ENCODE measurements around the gene CHL1. TPM values are rescaled to one million over a fixed set of nuclear protein-coding genes. Genes with fewer than 3 reads are reported as not detected.

Gene CHL1
- total RNA-seq, 2 experiments from 2014 or later: not detected

- DNase-seq: no peak
- Mint-ChIP-seq H3K27ac (no peak overlapping the region), H3K36me3 (ENCODE audit: low read depth) (no peaks in the 10 kb centered on the region), H3K9me3 (ENCODE audit: low read depth) (no peaks in the 10 kb centered on the region), H3K4me1 (peaks cover 5% of the 10 kb centered on the region), H3K4me3 (no peak overlapping the region), H3K27me3 (peaks cover 25% of the 10 kb centered on the region)
- CTCF ChIA-PET: no interaction called here
- POLR2A ChIA-PET: no interaction called here
- intact Hi-C loops (cut with DNase I, micrococcal nuclease): no loop called here
- ATAC-seq: no peak
These were observed 725 bp downstream of the CHL1 start for GRCh38 chr3:197149-197827.

DNA sequence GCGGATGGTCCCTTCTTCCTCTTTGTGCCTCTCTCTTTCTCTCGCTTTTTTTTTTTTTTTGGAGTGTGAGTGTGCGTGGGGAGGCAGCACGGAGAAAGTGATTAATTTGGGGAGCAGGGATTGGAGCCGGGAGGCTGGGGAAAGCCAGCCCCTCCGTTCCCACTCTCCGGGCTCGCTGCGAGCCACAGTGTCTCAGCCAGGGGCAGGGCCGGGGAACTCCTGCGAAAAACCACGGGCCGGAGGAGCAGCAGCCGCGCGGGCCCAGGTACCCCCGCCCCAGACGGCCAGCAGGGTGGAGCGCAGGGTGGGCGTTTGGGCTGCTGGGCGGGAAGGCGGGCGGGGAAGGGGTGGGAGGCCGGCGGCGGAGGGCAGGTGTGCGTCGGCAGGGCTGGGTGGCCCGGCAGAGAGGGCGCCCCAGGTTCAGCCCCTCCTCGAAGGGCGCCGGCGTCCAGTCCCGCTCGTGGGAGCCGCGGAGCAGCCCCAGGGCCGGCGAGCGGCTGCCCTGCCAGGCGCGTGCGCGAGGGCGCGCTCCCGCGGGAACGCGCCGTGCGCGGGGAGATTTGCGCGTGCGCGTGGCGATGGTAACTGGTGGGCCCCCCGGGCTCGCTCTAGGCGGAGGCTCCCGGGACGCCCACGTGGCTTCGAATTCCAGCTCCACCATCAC lies 1.4 kb downstream of the CHL1 start:
- CTCF ChIA-PET: no interaction called here
- no peaks in the 10 kb centered on the region for H3K36me3 Mint-ChIP-seq (ENCODE audit: low read depth)
- DNase-seq: no peak
- POLR2A ChIA-PET: no interaction called here
- H3K27ac Mint-ChIP-seq: no peak overlapping the region
- intact Hi-C loops (cut with DNase I, micrococcal nuclease): no loop called here
- peaks cover 5% of the 10 kb centered on the region for H3K4me1 Mint-ChIP-seq
- H3K27me3 Mint-ChIP-seq: peaks cover 25% of the 10 kb centered on the region
- no peak overlapping the region for H3K4me3 Mint-ChIP-seq
- ATAC-seq: no peak
- H3K9me3 Mint-ChIP-seq (ENCODE audit: low read depth): no peaks in the 10 kb centered on the region

DNA sequence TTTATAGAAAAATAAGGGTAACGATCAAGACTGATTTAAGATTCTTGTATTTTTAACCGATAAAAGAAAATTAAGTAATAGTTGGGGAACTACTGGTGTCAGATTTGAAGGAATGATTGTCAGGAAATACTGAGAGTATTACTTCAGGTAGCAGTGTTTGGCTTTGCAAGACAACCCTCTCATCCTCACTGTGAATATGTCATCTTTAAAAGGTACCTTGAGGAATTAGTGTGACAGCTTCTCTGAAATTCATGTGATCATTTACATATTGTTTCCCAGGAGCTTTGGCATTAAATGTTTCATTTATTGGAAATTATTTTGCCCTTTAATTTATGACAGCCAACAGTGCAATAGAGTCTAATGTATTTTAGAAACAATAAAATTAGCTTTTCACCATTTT lies 3.3 kb downstream of the CHL1 start:
- POLR2A ChIA-PET: no interaction called here
- Mint-ChIP-seq H3K4me3 (no peak overlapping the region), H3K27ac (no peak overlapping the region), H3K36me3 (ENCODE audit: low read depth) (no peaks in the 10 kb centered on the region), H3K27me3 (peaks cover 24% of the 10 kb centered on the region), H3K9me3 (ENCODE audit: low read depth) (no peaks in the 10 kb centered on the region), H3K4me1 (peaks cover 5% of the 10 kb centered on the region)
- DNase-seq: no peak
- intact Hi-C loops (cut with DNase I, micrococcal nuclease): no loop called here
- ATAC-seq: no peak
- CTCF ChIA-PET: no interaction called here

DNA sequence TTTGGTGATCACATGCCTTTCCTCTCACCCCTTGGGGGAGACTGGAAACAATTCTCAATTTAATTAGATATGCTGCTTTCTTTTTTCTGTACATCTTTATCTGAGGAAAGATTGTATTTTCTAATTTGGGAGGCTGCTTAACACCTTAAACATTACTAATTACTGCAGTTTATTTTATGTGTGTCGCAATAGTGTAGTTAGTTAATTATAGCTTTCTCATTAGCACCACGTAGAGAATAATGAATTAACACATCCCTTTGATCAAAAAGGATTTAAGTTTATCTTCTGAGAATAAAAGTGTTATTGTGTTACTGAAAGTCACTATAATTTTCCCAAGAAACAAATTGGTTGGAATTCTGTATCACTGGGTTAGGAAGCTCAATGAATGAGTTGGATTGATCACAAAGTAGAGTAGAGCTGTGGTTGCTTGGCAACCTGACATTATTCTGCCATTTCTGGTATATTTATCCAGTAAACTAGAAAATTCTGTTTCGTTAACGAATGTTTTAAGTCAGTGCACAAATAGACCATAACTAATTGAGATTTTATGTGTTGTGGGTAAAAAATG lies 4.3 kb downstream of the CHL1 start:
- no peak for ATAC-seq
- Mint-ChIP-seq H3K36me3 (ENCODE audit: low read depth) (no peaks in the 10 kb centered on the region), H3K4me1 (peaks cover 5% of the 10 kb centered on the region)

GRCh38 chr3:204102-204501 lies 7.5 kb downstream of the CHL1 start:
- no peaks in the 10 kb centered on the region for H3K36me3 Mint-ChIP-seq (ENCODE audit: low read depth)
- H3K9me3 Mint-ChIP-seq (ENCODE audit: low read depth): no peaks in the 10 kb centered on the region
- intact Hi-C loops (cut with DNase I, micrococcal nuclease): no loop called here
- no peak overlapping the region for H3K27ac Mint-ChIP-seq
- no peak overlapping the region for H3K4me3 Mint-ChIP-seq
- H3K27me3 Mint-ChIP-seq: peaks cover 7% of the 10 kb centered on the region
- ATAC-seq (no peak), DNase-seq (no peak)
- ChIA-PET CTCF (no interaction called here), POLR2A (interaction anchor here (0.6 kb wide), 1 partner anchor 37 kb away, joined by 3 read pairs; no protein-coding TSS in a partner anchor)
- no peaks in the 10 kb centered on the region for H3K4me1 Mint-ChIP-seq

More for the DNA sequence above, 4.3 kb downstream of the CHL1 start:
- Mint-ChIP-seq H3K27me3 (peaks cover 16% of the 10 kb centered on the region), H3K27ac (no peak overlapping the region), H3K4me3 (no peak overlapping the region), H3K9me3 (ENCODE audit: low read depth) (no peaks in the 10 kb centered on the region)
- DNase-seq: no peak
- intact Hi-C loops (cut with DNase I, micrococcal nuclease): no loop called here
- CTCF ChIA-PET: no interaction called here
- POLR2A ChIA-PET: no interaction called here

GRCh38 chr3:207973-208372 lies 11.4 kb downstream of the CHL1 start:
- intact Hi-C loops (cut with DNase I, micrococcal nuclease): no loop called here
- no peak for ATAC-seq
- ChIA-PET POLR2A (no interaction called here), CTCF (no interaction called here)
- no peak overlapping the region for H3K27ac Mint-ChIP-seq
- H3K9me3 Mint-ChIP-seq (ENCODE audit: low read depth): no peaks in the 10 kb centered on the region
- peaks cover 9% of the 10 kb centered on the region for H3K27me3 Mint-ChIP-seq
- no peak for DNase-seq
- no peak overlapping the region for H3K4me3 Mint-ChIP-seq
- no peaks in the 10 kb centered on the region for H3K36me3 Mint-ChIP-seq (ENCODE audit: low read depth)
- H3K4me1 Mint-ChIP-seq: no peaks in the 10 kb centered on the region

- ChIA-PET CTCF (no interaction called here), POLR2A (interaction anchor here (0.6 kb wide), 1 partner anchor 139 kb away, joined by 3 read pairs; no protein-coding TSS in a partner anchor)
- no peak for ATAC-seq
- Mint-ChIP-seq H3K27me3 (peaks cover 5% of the 10 kb centered on the region), H3K27ac (no peak overlapping the region), H3K36me3 (ENCODE audit: low read depth) (no peaks in the 10 kb centered on the region), H3K4me3 (no peak overlapping the region), H3K4me1 (no peaks in the 10 kb centered on the region), H3K9me3 (ENCODE audit: low read depth) (no peaks in the 10 kb centered on the region)
- intact Hi-C loops (cut with DNase I, micrococcal nuclease): no loop called here
- DNase-seq: no peak
These were observed 14.1 kb downstream of the CHL1 start for GRCh38 chr3:210669-211068.

- POLR2A ChIA-PET: no interaction called here
- ATAC-seq: no peak
- Mint-ChIP-seq H3K36me3 (ENCODE audit: low read depth) (no peaks in the 10 kb centered on the region), H3K4me3 (no peak overlapping the region), H3K27me3 (peaks cover 5% of the 10 kb centered on the region), H3K9me3 (ENCODE audit: low read depth) (no peaks in the 10 kb centered on the region), H3K27ac (no peak overlapping the region), H3K4me1 (no peaks in the 10 kb centered on the region)
- DNase-seq: no peak
- CTCF ChIA-PET: no interaction called here
- intact Hi-C loops (cut with DNase I, micrococcal nuclease): no loop called here
These were observed 15.9 kb downstream of the CHL1 start for GRCh38 chr3:212432-212831.

GRCh38 chr3:217099-217813 lies 20.7 kb downstream of the CHL1 start:
- H3K9me3 Mint-ChIP-seq (ENCODE audit: low read depth): no peaks in the 10 kb centered on the region
- CTCF ChIA-PET: no interaction called here
- ATAC-seq (no peak), DNase-seq (no peak)
- peaks cover 2% of the 10 kb centered on the region for H3K27me3 Mint-ChIP-seq
- no peak overlapping the region for H3K4me3 Mint-ChIP-seq
- no peaks in the 10 kb centered on the region for H3K4me1 Mint-ChIP-seq
- intact Hi-C loops (cut with DNase I, micrococcal nuclease): no loop called here
- no peaks in the 10 kb centered on the region for H3K36me3 Mint-ChIP-seq (ENCODE audit: low read depth)
- POLR2A ChIA-PET: no interaction called here
- H3K27ac Mint-ChIP-seq: no peak overlapping the region

DNA sequence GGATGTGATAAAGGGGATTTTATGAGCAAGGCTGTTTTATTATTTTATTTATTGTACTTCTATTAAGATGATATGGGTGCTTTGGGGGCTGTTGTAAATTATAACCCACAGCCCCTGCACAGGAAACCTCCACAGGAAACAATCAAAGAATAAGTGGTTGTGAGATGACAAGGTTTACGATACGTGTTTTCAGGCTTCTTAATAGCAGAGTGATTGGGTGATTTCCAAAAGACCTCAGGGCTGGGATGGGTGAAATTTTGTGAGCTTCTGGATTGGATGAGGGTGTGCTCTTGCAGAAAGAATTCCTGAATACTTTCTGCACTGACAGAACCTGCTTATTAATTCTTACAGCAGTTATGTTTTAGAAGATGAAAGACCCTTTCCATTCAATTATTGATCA lies 21.4 kb downstream of the CHL1 start:
- DNase-seq (no peak), ATAC-seq (no peak)
- intact Hi-C loops (cut with DNase I, micrococcal nuclease): no loop called here
- no peak overlapping the region for H3K4me3 Mint-ChIP-seq
- no peaks in the 10 kb centered on the region for H3K27me3 Mint-ChIP-seq
- no peaks in the 10 kb centered on the region for H3K36me3 Mint-ChIP-seq (ENCODE audit: low read depth)
- peaks cover 3% of the 10 kb centered on the region for H3K9me3 Mint-ChIP-seq (ENCODE audit: low read depth)
- CTCF ChIA-PET: no interaction called here
- POLR2A ChIA-PET: no interaction called here
- H3K27ac Mint-ChIP-seq: no peak overlapping the region
- H3K4me1 Mint-ChIP-seq: no peaks in the 10 kb centered on the region

- intact Hi-C loops (cut with DNase I, micrococcal nuclease): no loop called here
- POLR2A ChIA-PET: interaction anchor here (0.5 kb wide), 1 partner anchor 126 kb away, joined by 3 read pairs; no protein-coding TSS in a partner anchor
- no peak for ATAC-seq
- no peak for DNase-seq
- H3K27me3 Mint-ChIP-seq: no peaks in the 10 kb centered on the region
- no peaks in the 10 kb centered on the region for H3K36me3 Mint-ChIP-seq (ENCODE audit: low read depth)
- no peaks in the 10 kb centered on the region for H3K4me1 Mint-ChIP-seq
- H3K9me3 Mint-ChIP-seq (ENCODE audit: low read depth): peaks cover 1% of the 10 kb centered on the region
- H3K27ac Mint-ChIP-seq: no peak overlapping the region
- CTCF ChIA-PET: no interaction called here
- H3K4me3 Mint-ChIP-seq: no peak overlapping the region
These were observed 32.0 kb downstream of the CHL1 start for GRCh38 chr3:228442-229182.
